Measurements from ENCODE around the gene SH3RF3. TPM values are rescaled to one million over a fixed set of nuclear protein-coding genes. Genes with fewer than 3 reads are reported as not detected.

SH3RF3 gene
- total RNA-seq, 3 donors from 2014 or later (not counting 1 experiment from before 2014, with no cell fraction given), result 0.23 to 0.61 (median 0.34) TPM

GRCh38 chr2:109331081-109331480 lies 202.1 kb downstream of the SH3RF3 start:
- H3K4me3 Mint-ChIP-seq, result no peak overlapping the region

GRCh38 chr2:109331896-109332848 lies 203.2 kb downstream of the SH3RF3 start:
- peaks cover 34 to 43% of the 10 kb centered on the region in 2 donors for H3K4me1 Mint-ChIP-seq
- WGBS (ENCODE audit: insufficient coverage), result 31% methylated on average over 24 of the region's 24 CpGs
- peak overlapping the region; percentile 82 for H3K4me3 Mint-ChIP-seq
- Histone ChIP-seq H3K27ac (ENCODE audit: low read length) (no peak overlapping the region), H3K36me3 (ENCODE audit: control insufficient read depth, insufficient read depth, low read length) (no peaks in the 10 kb centered on the region), H3K4me1 (ENCODE audit: control insufficient read depth, insufficient read depth, low read length) (peaks cover 38% of the 10 kb centered on the region), H3K27me3 (ENCODE audit: control insufficient read depth, insufficient read depth, low read length) (no peaks in the 10 kb centered on the region), H3K9me3 (ENCODE audit: control insufficient read depth, insufficient read depth, low read length) (no peaks in the 10 kb centered on the region), H3K4me3 (ENCODE audit: low read length) (no peak overlapping the region)
- H3K27ac Mint-ChIP-seq, result peak overlapping the region; percentile 21 to 77
- H3K36me3 Mint-ChIP-seq, result no peaks in the 10 kb centered on the region
- H3K27me3 Mint-ChIP-seq (ENCODE audit: low read depth in 2 of 2), result peaks cover 17 to 41% of the 10 kb centered on the region in 2 donors
- DNase-seq, result peak in 1 of 2 donors; percentile 46
- no peaks in the 10 kb centered on the region for H3K9me3 Mint-ChIP-seq
- TF ChIP-seq CTCF (IDR thresholded peaks at IDR 0.05), result no peak
- intact Hi-C loops (cut with micrococcal nuclease), result no loop called here
- ATAC-seq, result peak; percentile 25 to 43 (median 34)

More at GRCh38 chr2:109331081-109331480, 202.1 kb downstream of the SH3RF3 start:
- no peak overlapping the region for H3K4me3 ChIP-seq (ENCODE audit: low read length)
- Mint-ChIP-seq H3K9me3 (no peaks in the 10 kb centered on the region), H3K36me3 (no peaks in the 10 kb centered on the region), H3K27ac (no peak overlapping the region), H3K4me1 (peaks cover 32 to 40% of the 10 kb centered on the region in 2 donors), H3K27me3 (ENCODE audit: low read depth in 2 of 2) (peaks cover 17 to 51% of the 10 kb centered on the region in 2 donors)
- peaks cover 34% of the 10 kb centered on the region for H3K4me1 ChIP-seq (ENCODE audit: control insufficient read depth, insufficient read depth, low read length)
- H3K27me3 ChIP-seq (ENCODE audit: control insufficient read depth, insufficient read depth, low read length), result no peaks in the 10 kb centered on the region
- no peak overlapping the region for H3K27ac ChIP-seq (ENCODE audit: low read length)
- TF ChIP-seq CTCF (IDR thresholded peaks at IDR 0.05), result no peak
- no peaks in the 10 kb centered on the region for H3K9me3 ChIP-seq (ENCODE audit: control insufficient read depth, insufficient read depth, low read length)
- ATAC-seq, result no peak
- H3K36me3 ChIP-seq (ENCODE audit: control insufficient read depth, insufficient read depth, low read length), result no peaks in the 10 kb centered on the region
- intact Hi-C loops (cut with micrococcal nuclease), result no loop called here
- DNase-seq, result no peak
- 68% methylated on average over 4 of the region's 4 CpGs for WGBS (ENCODE audit: insufficient coverage)

- intact Hi-C loops (cut with micrococcal nuclease), result no loop called here
These were observed 203.9 kb downstream of the SH3RF3 start for GRCh38 chr2:109332880-109333279.

More at GRCh38 chr2:109332880-109333279, 203.9 kb downstream of the SH3RF3 start:
- Histone ChIP-seq H3K27ac (ENCODE audit: low read length) (no peak overlapping the region), H3K9me3 (ENCODE audit: control insufficient read depth, insufficient read depth, low read length) (no peaks in the 10 kb centered on the region), H3K27me3 (ENCODE audit: control insufficient read depth, insufficient read depth, low read length) (no peaks in the 10 kb centered on the region), H3K36me3 (ENCODE audit: control insufficient read depth, insufficient read depth, low read length) (no peaks in the 10 kb centered on the region), H3K4me1 (ENCODE audit: control insufficient read depth, insufficient read depth, low read length) (peaks cover 38% of the 10 kb centered on the region), H3K4me3 (ENCODE audit: low read length) (no peak overlapping the region)
- Mint-ChIP-seq H3K27me3 (ENCODE audit: low read depth in 2 of 2) (peaks cover 17 to 35% of the 10 kb centered on the region in 2 donors), H3K4me3 (no peak overlapping the region), H3K4me1 (peaks cover 34 to 43% of the 10 kb centered on the region in 2 donors), H3K9me3 (no peaks in the 10 kb centered on the region), H3K36me3 (no peaks in the 10 kb centered on the region), H3K27ac (no peak overlapping the region)
- ATAC-seq, result no peak
- no peak for TF ChIP-seq CTCF (IDR thresholded peaks at IDR 0.05)
- 97% methylated on average over 9 of the region's 9 CpGs for WGBS (ENCODE audit: insufficient coverage)
- no peak for DNase-seq
